Activated CD4-positive, alpha-beta T cell treated with anti-CD3 and anti-CD28 coated beads for 1 hour (primary cell): ENCODE data around the gene GREM2.

ENCODE experiments used
- DNase-seq: peaks from one replicate; pipeline ENCODE4 v3.0.0-alpha.2; 2020

GREM2 gene

GRCh38 chr1:240609527-240610060 is 2.4 kb downstream of the GREM2 start:
- no peak for DNase-seq

- no peak for DNase-seq
These were observed 3.2 kb downstream of the GREM2 start for GRCh38 chr1:240608707-240609106.

GRCh38 chr1:240607006-240607405 is 4.9 kb downstream of the GREM2 start:
- no peak for DNase-seq

- no peak for DNase-seq
These were observed 9.8 kb downstream of the GREM2 start for GRCh38 chr1:240602189-240602588.

GRCh38 chr1:240599830-240600229 is 12.1 kb downstream of the GREM2 start:
- DNase-seq = no peak

- DNase-seq = no peak
These were observed 12.7 kb downstream of the GREM2 start for GRCh38 chr1:240599299-240599698.

GRCh38 chr1:240598216-240599001 is 13.5 kb downstream of the GREM2 start:
- DNase-seq = no peak

- DNase-seq = no peak
These were observed 14.7 kb downstream of the GREM2 start for GRCh38 chr1:240597153-240597745.

GRCh38 chr1:240595476-240595875 is 16.5 kb downstream of the GREM2 start:
- no peak for DNase-seq

GRCh38 chr1:240591564-240591963 is 20.4 kb downstream of the GREM2 start:
- DNase-seq = no peak

GRCh38 chr1:240591078-240591477 is 20.9 kb downstream of the GREM2 start:
- no peak for DNase-seq

GRCh38 chr1:240589585-240590110 is 22.3 kb downstream of the GREM2 start:
- no peak for DNase-seq

- DNase-seq = no peak
These were observed 25.9 kb downstream of the GREM2 start for GRCh38 chr1:240586006-240586405.

- DNase-seq = no peak
These were observed 29.0 kb downstream of the GREM2 start for GRCh38 chr1:240582953-240583352.

- no peak for DNase-seq
These were observed 32.4 kb downstream of the GREM2 start for GRCh38 chr1:240579511-240579910.

- DNase-seq = no peak
These were observed 34.9 kb downstream of the GREM2 start for GRCh38 chr1:240577095-240577494.

GRCh38 chr1:240575981-240576662 is 35.8 kb downstream of the GREM2 start:
- DNase-seq = no peak

- no peak for DNase-seq
These were observed 39.6 kb downstream of the GREM2 start for GRCh38 chr1:240572328-240572727.

- DNase-seq = no peak
These were observed 40.2 kb downstream of the GREM2 start for GRCh38 chr1:240571782-240572181.

GRCh38 chr1:240567066-240567465 is 44.9 kb downstream of the GREM2 start:
- DNase-seq = no peak

GRCh38 chr1:240562779-240563178 is 49.2 kb downstream of the GREM2 start:
- no peak for DNase-seq

GRCh38 chr1:240562111-240562590 is 49.8 kb downstream of the GREM2 start:
- no peak for DNase-seq

GRCh38 chr1:240559781-240560180 is 52.2 kb downstream of the GREM2 start:
- DNase-seq = no peak
